ENCODE data around the gene ASXL2. TPM values are rescaled to one million over a fixed set of nuclear protein-coding genes. Genes with fewer than 3 reads are reported as not detected.
"Not testable (repeated sequence)": the region's sequence is repeated elsewhere in the genome, so short reads cannot be mapped to it uniquely, and the experiment has no call there.

Gene ASXL2
- total RNA-seq, 2 donors from 2014 or later, result 16.8 to 17.1 TPM

- H3K36me3 ChIP-seq, result no peaks in the 10 kb centered on the region
- H3K4me3 ChIP-seq, result no peak overlapping the region
- H3K27ac ChIP-seq, result no peak overlapping the region
- no peaks in the 10 kb centered on the region for H3K4me1 ChIP-seq
- DNase-seq (ENCODE audit: low spot score), result no peak
- TF ChIP-seq CTCF (IDR thresholded peaks at IDR 0.05), result no peak
- no peaks in the 10 kb centered on the region for H3K27me3 ChIP-seq
- no peaks in the 10 kb centered on the region for H3K9me3 ChIP-seq
Measured at GRCh38 chr2:25903216-25903776, 25.0 kb upstream of the ASXL2 start.

GRCh38 chr2:25899404-25899970 is 21.2 kb upstream of the ASXL2 start:
- Histone ChIP-seq H3K4me1 (no peaks in the 10 kb centered on the region), H3K27me3 (no peaks in the 10 kb centered on the region), H3K27ac (no peak overlapping the region), H3K4me3 (no peak overlapping the region), H3K36me3 (no peaks in the 10 kb centered on the region), H3K9me3 (no peaks in the 10 kb centered on the region)
- no peak for TF ChIP-seq CTCF (IDR thresholded peaks at IDR 0.05)
- no peak for DNase-seq (ENCODE audit: low spot score)

- H3K9me3 ChIP-seq, result no peaks in the 10 kb centered on the region
- H3K4me1 ChIP-seq, result no peaks in the 10 kb centered on the region
- no peak for DNase-seq (ENCODE audit: low spot score)
- no peaks in the 10 kb centered on the region for H3K27me3 ChIP-seq
- no peaks in the 10 kb centered on the region for H3K36me3 ChIP-seq
- no peak overlapping the region for H3K4me3 ChIP-seq
- no peak for TF ChIP-seq CTCF (IDR thresholded peaks at IDR 0.05)
- H3K27ac ChIP-seq, result no peak overlapping the region
Measured at GRCh38 chr2:25897506-25897905, 19.2 kb upstream of the ASXL2 start.

GRCh38 chr2:25896308-25896707 is 18.0 kb upstream of the ASXL2 start:
- H3K4me3 ChIP-seq; H3K4me1 ChIP-seq; DNase-seq (ENCODE audit: low spot score); H3K27me3 ChIP-seq; H3K36me3 ChIP-seq; H3K27ac ChIP-seq; H3K9me3 ChIP-seq: not testable (repeated sequence)

- H3K4me1 ChIP-seq, result no peaks in the 10 kb centered on the region
- no peaks in the 10 kb centered on the region for H3K27me3 ChIP-seq
- no peak overlapping the region for H3K27ac ChIP-seq
- no peak overlapping the region for H3K4me3 ChIP-seq
- no peak for TF ChIP-seq CTCF (IDR thresholded peaks at IDR 0.05)
- H3K36me3 ChIP-seq, result no peaks in the 10 kb centered on the region
- no peaks in the 10 kb centered on the region for H3K9me3 ChIP-seq
- DNase-seq (ENCODE audit: low spot score), result no peak
Measured at GRCh38 chr2:25895610-25896009, 17.3 kb upstream of the ASXL2 start.

GRCh38 chr2:25895018-25895417 is 16.7 kb upstream of the ASXL2 start:
- Histone ChIP-seq H3K4me1 (no peaks in the 10 kb centered on the region), H3K9me3 (no peaks in the 10 kb centered on the region), H3K4me3 (no peak overlapping the region), H3K27me3 (no peaks in the 10 kb centered on the region), H3K36me3 (no peaks in the 10 kb centered on the region), H3K27ac (no peak overlapping the region)
- no peak for DNase-seq (ENCODE audit: low spot score)
- no peak for TF ChIP-seq CTCF (IDR thresholded peaks at IDR 0.05)
